ENCODE results near the gene GRK7. TPM values are rescaled to one million over a fixed set of nuclear protein-coding genes. Genes with fewer than 3 reads are reported as not detected.
"Not testable (repeated sequence)": the region's sequence is repeated elsewhere in the genome, so short reads cannot be mapped to it uniquely, and the experiment has no call there.

GRK7 gene
- total RNA-seq, 1 experiment from 2014 or later: not detected

DNA sequence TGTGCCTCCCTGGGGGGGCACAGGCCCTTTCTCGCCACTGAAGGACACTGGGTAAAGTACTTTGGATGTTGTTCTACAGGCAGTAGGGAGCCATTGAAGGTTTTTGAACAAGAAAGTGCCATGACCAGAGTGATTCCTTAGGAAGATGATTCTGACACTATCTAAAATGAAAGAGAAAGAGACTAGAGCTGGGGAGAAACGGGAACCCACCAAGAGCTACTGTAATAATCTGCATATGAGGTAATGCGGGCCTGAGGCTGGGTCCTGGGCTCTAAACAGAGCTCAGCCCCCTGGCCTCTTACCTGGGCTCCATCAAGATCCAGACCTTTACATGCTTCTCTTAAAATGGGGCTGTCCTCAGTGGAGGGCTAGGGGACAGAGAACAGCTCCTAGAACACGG, 24.9 kb downstream of the GRK7 start:
- in situ Hi-C loops (cut with HindIII; ENCODE audit: low pct_unique_long_range_greater_than_20kb, low sequenced_read_pairs): no loop called here
- no peak for DNase-seq (ENCODE audit: low read depth)

- DNase-seq (ENCODE audit: low read depth); in situ Hi-C loops (cut with HindIII; ENCODE audit: low pct_unique_long_range_greater_than_20kb, low sequenced_read_pairs): not testable (repeated sequence)
Observed at GRCh38 chr3:141788750-141789149, 25.5 kb downstream of the GRK7 start.

DNA sequence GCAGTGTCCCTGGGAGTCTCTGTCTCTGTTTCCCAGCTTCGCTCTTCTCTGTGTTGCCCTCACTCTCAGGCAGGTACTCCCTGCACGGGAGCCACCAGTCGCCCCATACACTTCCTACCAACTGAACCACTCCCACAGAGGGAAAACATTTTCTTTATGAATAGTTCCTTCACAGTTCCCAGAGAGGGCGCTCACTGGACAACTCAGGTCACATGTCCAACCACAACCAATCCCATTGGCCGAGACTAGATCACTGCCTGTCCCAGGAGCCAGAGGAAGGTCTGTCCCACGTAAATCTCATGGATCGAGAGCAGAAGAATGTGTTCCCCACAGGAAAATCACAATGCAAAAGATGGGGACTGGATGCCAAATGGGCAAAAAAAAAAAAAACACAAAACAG, 26.1 kb downstream of the GRK7 start:
- in situ Hi-C loops (cut with HindIII; ENCODE audit: low pct_unique_long_range_greater_than_20kb, low sequenced_read_pairs): no loop called here
- DNase-seq (ENCODE audit: low read depth): no peak

DNA sequence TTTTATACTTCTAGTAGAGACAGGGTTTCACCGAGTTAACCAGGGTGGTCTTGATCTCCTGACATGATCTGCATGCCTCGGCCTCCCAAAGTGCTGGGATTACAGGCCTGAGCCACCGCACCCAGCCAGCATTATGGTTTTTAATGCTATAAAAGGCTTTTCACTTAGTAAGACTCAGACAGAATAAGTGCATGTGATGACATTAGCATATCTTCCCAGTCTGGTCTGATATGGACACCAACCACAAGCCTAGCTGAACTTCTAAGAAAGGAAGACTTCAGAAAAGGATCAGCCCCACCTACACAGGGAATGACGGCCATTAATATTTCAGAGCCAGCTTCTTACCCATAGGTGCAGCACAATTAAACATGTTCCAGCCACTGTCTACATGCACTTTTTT, 27.0 kb downstream of the GRK7 start:
- no peak for DNase-seq (ENCODE audit: low read depth)
- in situ Hi-C loops (cut with HindIII; ENCODE audit: low pct_unique_long_range_greater_than_20kb, low sequenced_read_pairs): no loop called here

- no peak for DNase-seq (ENCODE audit: low read depth)
- in situ Hi-C loops (cut with HindIII; ENCODE audit: low pct_unique_long_range_greater_than_20kb, low sequenced_read_pairs): no loop called here
Observed at GRCh38 chr3:141792495-141792894, 29.3 kb downstream of the GRK7 start.

DNA sequence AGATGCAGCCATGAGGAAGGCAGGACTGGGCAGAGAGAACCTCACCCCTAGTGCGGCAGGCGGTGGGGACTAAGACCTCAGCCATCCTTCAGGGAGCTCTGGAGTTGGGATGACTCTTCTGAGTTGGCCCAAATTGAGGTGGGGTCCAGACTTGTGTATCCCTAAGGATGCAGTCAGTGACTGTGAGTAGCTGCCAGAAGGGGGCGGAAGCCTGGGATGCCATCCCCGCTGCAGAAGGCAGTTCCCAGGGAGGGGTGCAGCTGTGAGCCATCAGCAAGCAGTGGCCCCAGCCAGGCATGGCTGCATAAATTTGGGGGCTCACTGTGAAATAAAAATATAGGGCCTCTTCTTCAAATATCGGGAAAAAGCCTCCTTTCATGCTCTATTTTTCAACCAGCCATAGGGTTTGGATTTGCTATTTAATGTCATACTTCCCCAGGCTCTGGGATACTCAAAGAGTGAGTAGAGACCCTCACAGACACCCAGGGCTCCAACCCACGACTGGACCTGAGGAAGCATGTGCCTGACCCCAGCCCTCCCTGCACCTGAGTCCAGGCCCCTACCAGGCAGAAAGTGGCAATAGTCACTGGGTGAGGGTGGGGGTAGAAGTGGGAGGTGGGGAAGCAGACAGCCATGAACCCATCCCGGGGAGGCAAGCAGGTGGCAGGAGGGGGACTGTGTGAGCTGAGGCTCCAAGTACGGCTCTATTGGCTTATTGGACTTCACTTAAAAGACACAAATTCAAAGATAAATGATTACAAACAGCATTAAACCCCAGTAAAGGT, 30.5 kb downstream of the GRK7 start:
- in situ Hi-C loops (cut with HindIII; ENCODE audit: low pct_unique_long_range_greater_than_20kb, low sequenced_read_pairs): no loop called here
- no peak for DNase-seq (ENCODE audit: low read depth)

- in situ Hi-C loops (cut with HindIII; ENCODE audit: low pct_unique_long_range_greater_than_20kb, low sequenced_read_pairs): no loop called here
- DNase-seq (ENCODE audit: low read depth): no peak
Observed at GRCh38 chr3:141795276-141795675, 32.1 kb downstream of the GRK7 start.

DNA sequence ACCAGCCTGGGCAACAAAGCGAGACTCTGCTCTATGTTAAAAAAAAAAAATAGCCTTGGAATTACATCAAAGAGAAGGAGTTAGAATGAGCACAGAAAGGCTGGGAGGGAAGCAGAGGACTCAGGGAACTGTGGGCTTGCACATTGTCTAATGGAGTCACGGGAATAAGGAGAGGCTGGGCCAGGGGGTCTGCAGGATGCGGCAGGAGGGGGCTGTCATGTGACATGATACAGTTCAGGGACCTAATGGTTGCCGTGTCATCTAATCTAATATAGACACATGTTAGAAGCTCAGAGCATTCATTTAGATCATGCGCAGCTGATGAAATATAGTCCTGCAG, 32.5 kb downstream of the GRK7 start:
- in situ Hi-C loops (cut with HindIII; ENCODE audit: low pct_unique_long_range_greater_than_20kb, low sequenced_read_pairs): no loop called here

DNA sequence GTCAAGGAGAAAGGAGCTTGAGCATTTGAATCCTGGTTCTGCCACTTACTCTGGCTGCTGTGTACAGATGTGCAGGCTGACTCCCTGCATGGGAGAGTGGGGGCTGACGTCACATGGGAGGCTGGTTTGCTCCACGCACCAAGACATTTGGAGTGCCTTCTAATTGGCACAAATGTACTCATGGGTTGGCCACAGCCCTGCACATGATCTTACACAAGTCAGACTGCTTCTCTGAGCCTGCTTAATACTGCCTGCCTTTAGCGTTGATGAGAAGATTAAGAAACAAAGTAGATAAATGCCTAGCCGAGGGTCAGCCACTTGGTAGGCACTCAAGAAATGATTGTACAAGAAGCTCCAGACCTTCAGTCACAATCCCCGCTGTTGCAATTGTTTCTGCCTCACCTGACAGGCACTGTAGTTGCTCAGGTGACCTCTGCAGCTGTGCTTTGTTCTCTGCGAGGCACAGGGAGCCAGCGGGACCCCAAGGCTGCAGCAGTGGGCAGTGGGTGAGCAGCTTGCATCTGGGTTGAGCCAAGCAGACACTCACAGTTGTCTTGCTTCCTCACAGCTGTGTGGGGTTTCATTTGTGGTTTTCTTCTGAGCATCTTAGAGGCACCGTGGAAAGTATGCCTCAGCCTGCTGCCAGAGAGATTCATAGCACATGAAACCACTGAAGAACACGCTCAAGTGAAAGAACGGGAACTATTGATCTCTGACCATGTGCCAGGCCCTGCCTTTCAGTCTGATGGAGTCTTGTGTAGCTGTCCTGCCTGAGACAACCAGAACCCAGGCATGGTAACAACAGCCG, 33.1 kb downstream of the GRK7 start:
- in situ Hi-C loops (cut with HindIII; ENCODE audit: low pct_unique_long_range_greater_than_20kb, low sequenced_read_pairs): no loop called here
- no peak for DNase-seq (ENCODE audit: low read depth)

More for the DNA sequence above, 32.5 kb downstream of the GRK7 start:
- DNase-seq (ENCODE audit: low read depth): no peak

DNA sequence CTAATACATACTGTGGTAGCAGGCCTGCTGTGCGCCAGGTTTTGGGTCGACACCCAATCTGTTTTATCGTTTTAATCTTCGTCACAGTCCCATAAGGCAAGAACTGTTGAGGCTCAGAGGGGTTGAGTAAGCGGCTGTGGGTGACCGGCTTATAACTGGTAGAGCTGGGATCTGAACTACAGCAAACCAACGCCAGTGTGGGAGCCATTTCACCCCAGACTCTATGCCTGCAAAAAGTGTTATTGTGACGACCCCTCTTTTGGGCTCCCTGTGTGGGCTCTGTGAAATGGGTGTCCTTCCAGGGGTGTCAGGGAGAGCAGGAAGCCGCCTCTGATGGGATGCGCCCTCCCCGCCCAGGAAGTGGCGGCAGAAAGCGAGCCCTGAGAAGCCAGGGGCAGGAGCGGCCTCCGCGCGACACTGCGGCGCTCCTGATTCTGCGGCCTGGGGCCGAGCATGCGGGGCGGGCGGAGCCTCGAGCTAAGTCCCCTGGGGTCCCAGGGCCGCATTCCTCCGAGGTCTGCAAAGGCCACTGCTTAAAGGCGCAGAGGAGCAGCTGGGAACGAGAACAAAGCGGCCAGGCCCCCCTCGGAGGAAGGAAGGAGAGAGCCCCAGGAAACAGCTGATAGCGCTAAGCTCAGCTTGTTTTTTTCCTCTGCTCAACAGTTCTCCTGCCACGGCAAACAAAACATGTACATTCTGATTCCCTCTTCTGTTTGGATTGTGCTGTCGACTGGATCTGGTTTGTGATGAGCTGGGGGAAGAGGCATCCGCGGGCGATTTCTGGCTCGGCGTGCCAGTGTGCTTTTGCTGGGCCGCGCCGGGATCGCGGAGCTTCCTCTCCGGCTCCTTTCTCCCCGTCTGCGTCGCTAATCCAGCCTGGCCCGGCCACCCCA, 33.9 kb downstream of the GRK7 start:
- in situ Hi-C loops (cut with HindIII; ENCODE audit: low pct_unique_long_range_greater_than_20kb, low sequenced_read_pairs): no loop called here
- DNase-seq (ENCODE audit: low read depth): no peak

GRCh38 chr3:141797819-141798447, 34.7 kb downstream of the GRK7 start:
- in situ Hi-C loops (cut with HindIII; ENCODE audit: low pct_unique_long_range_greater_than_20kb, low sequenced_read_pairs): no loop called here
- no peak for DNase-seq (ENCODE audit: low read depth)

- in situ Hi-C loops (cut with HindIII; ENCODE audit: low pct_unique_long_range_greater_than_20kb, low sequenced_read_pairs): no loop called here
- no peak for DNase-seq (ENCODE audit: low read depth)
Observed at GRCh38 chr3:141798448-141798845, 35.2 kb downstream of the GRK7 start.

DNA sequence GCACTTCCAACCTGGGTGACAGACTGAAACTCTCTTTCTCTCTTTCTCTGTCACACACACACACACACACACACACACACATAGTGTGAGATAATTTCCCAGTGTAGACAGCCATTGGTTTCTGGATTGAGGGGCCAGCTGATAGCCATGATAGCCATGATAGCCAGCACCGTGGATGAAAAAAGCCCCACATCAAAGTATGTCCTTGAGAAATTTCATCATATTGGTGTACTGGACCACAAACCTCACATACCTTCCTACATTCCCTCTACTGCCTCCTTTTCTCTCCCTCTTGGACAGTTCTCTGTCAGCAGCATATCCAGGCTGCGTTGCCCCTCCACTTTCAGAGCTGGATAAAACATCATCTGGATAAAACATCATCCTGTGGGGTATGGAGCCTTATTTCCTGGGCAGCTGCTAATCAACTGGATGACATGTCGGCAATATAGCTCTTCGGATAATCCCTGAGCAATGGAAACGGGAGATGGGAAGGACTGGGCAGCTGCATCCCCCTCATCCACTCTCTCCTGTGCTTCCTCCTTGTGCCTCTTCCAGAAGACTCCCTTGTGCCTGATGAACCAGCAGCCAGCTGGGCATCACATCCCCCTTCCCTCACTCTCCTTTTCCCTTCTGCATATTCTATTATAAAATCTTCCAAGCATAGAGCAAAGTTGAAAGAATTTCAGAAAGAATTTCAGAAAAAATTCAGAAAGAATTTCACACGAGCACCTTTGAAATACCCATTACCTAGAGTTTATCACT, 39.3 kb downstream of the GRK7 start:
- DNase-seq (ENCODE audit: low read depth): no peak
- in situ Hi-C loops (cut with HindIII; ENCODE audit: low pct_unique_long_range_greater_than_20kb, low sequenced_read_pairs): no loop called here

DNA sequence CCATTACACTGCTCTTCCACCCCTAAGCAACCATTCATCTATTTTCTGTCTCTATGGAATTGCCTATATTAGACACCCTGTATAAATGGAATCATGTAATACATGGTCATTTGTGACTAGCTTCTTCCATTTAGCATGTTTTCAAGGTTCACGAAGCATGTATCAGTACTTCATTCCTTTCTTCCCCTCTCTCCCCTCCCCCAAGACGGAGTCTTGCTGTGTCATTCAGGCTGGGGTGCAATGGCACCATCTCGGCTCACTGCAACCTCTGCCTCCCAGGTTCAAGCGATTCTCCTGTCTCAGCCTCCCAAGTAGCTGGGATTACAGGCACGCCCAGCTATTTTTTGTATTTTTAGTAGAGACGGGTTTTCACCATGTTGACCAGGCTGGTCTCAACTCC, 40.3 kb downstream of the GRK7 start:
- DNase-seq (ENCODE audit: low read depth); in situ Hi-C loops (cut with HindIII; ENCODE audit: low pct_unique_long_range_greater_than_20kb, low sequenced_read_pairs): not testable (repeated sequence)

GRCh38 chr3:141804447-141804777, 41.2 kb downstream of the GRK7 start:
- in situ Hi-C loops (cut with HindIII; ENCODE audit: low pct_unique_long_range_greater_than_20kb, low sequenced_read_pairs): no loop called here
- DNase-seq (ENCODE audit: low read depth): no peak

- no peak for DNase-seq (ENCODE audit: low read depth)
- in situ Hi-C loops (cut with HindIII; ENCODE audit: low pct_unique_long_range_greater_than_20kb, low sequenced_read_pairs): no loop called here
Observed at GRCh38 chr3:141804778-141805639, 41.8 kb downstream of the GRK7 start.

All from Caki2 (cell line).